Amygdala (tissue), 56 donors: ENCODE results near the gene GRIK5.

Experiments used
- DNase-seq, 56 donors: peaks; one replicate each; lab custom pipeline; 2025; lab: John Stamatoyannopoulos, UW

GRIK5 gene

DNA sequence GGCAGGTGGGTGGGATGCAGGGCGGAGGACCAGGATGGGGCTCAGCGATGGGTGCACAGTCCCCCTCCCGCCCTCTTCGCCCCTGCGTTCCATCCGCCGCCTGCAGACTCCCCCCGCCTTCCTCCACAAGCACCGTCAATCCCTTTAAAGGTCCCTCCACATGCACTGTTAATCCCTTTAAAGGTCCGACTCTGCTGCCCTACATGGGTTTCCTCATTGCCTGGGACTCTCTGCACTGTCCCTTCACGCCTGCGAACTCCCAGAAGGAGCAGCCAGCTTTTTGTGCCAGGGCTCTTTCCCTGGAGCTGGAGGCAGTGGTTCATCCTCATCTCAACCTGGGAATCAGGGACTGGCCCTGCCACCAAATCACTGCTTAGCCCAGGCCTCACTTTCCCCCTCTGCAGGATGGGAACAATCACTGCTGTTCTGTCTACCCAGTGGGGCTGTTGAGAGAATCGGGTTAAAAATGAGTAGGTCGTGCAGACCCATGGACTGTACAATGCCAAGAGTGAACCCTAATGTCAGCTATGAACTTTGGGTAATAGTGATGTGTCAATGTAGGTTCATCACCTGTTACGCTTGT, 26.3 kb upstream of the GRIK5 start:
- DNase-seq: no peak

DNA sequence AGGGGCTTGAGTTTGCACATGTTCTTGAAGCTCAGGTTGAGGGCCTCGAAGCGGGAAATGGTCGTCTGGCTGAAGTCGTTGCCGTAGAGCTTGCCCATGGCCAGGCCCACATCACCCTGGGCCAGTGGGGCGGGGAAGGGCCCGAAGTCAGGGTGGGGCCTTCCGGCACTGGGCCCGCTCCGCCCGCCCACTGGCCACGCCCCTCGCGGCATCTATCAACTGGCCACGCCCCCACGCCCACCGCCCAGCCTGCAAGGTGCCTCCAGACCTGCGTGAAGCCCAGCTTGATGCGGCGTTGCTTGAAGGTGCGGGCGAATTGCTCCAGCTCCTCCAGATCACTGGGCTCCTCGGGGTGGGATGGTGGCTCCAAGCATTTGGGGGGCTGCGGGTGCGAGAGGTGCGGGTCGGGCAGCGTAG, 25.8 kb upstream of the GRIK5 start:
- no peak for DNase-seq

DNA sequence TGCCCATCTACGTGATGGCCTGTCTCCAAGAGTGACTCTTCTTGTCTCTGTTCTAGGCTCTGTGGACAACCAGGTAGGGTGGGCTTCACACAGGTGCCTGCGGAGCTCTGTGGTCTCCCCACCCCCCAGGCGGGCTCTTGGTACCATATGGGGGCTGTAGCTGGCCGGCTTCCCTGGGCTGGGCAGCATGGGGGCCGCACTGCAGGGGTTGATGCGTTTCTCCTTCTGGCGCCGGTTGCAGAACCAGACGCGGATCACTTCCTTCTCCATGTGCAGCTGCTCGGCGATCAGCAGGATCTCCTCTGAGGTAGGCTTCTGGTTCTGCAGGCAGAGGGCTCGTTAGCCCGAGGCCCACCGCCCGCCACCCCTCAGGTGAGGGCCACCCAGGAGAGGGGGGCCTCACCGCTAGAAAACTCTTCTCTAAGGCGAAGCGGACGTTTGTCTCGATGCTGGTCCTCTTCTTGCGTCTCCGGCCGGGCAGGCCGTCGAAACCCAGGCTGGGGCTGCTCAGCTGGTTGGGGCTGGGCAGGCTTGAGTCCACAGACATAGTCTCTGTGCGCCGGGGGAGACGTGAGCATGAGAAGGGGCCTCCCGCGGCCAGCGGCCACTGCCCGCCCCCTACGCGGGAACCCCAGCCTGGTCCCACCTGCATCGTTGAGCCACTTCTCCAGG, 25.3 kb upstream of the GRIK5 start:
- DNase-seq: no peak

- DNase-seq: no peak
Observed at GRCh38 chr19:42093926-42094325, 23.9 kb upstream of the GRIK5 start.

DNA sequence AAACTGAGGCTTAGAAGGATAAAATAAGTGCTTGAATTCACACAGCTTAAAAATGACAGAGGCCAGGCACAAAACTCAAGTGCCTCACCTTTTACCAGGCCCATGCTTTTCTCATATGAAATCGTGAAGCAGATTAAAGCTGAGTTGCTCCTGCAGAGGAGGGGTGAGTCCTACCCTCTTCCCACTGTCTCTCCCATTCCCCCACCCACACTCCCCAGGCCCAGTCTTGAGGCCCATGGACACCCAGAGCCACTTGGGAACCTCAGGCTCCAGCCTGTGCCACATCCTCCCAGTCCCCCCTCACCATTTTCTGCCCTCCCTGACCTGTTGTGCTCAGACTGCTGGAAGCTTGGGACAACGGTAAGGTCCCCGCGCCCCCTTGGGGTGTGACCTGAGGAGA, 23.5 kb upstream of the GRIK5 start:
- no peak for DNase-seq

DNA sequence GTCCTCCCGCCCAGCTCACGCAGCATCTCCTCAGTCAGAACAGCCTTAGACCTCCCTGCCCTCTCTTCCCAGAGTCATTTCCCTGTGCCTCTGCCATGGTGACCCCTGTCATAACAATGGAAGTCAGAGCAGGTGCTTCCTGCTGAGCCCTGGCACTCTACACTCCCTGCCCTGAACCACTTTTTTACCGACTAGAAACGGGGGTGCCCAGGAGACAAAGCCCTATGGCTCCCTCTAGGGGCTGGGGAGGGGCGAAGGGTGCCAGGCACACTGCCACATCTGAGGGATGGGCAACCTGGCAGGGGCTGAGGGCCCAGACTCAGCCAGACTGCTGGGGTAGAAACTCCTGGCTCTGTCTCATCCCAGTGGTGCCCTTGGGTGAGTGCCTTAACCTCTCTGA, 22.3 kb upstream of the GRIK5 start:
- DNase-seq: no peak

- no peak for DNase-seq
Observed at GRCh38 chr19:42091742-42092141, 21.7 kb upstream of the GRIK5 start.

DNA sequence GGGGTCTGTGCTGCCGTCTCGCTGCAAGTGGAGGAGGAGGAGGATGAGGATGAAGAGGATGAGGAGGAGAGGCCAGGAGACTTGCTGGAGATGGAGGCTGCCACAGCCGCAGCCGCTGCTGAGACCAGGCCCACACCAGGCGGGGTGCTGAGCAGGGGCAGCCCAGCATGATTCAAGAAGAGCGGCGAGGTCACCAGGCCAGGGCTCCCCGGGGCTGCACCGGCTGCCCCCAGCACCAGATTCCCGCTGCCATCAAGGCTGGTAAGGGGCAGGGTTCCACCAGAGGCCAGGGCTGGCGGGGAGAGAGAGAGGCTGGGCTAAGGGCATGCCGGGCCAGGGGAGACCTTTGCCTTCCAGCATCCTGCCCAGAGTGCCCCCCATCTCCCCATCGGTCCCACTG, 21.3 kb upstream of the GRIK5 start:
- DNase-seq: no peak

DNA sequence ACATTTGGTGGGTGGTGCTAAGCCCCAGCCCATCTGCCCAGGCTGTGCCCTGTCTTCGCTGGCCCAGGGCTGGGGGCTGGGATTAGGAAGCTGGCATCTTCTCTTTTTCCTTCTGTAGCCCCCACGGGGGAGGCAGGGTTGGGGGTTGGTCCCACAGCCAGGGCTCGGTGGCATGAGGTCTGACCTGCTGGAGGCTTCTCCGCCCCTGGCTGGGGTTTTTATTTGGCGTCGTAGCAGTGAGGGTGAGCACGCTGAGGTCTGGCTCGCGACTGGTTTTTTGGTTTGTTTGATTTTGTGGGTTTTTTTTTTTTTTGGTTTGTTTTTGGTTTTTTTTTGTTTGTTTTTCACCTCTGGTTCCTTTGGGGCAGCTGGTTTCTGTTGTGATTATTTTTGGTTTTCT, 20.7 kb upstream of the GRIK5 start:
- no peak for DNase-seq

- no peak for DNase-seq
Observed at GRCh38 chr19:42089772-42090171, 19.8 kb upstream of the GRIK5 start.

- DNase-seq: no peak
Observed at GRCh38 chr19:42089191-42089750, 19.3 kb upstream of the GRIK5 start.

GRCh38 chr19:42088471-42089190, 18.6 kb upstream of the GRIK5 start:
- DNase-seq: no peak

DNA sequence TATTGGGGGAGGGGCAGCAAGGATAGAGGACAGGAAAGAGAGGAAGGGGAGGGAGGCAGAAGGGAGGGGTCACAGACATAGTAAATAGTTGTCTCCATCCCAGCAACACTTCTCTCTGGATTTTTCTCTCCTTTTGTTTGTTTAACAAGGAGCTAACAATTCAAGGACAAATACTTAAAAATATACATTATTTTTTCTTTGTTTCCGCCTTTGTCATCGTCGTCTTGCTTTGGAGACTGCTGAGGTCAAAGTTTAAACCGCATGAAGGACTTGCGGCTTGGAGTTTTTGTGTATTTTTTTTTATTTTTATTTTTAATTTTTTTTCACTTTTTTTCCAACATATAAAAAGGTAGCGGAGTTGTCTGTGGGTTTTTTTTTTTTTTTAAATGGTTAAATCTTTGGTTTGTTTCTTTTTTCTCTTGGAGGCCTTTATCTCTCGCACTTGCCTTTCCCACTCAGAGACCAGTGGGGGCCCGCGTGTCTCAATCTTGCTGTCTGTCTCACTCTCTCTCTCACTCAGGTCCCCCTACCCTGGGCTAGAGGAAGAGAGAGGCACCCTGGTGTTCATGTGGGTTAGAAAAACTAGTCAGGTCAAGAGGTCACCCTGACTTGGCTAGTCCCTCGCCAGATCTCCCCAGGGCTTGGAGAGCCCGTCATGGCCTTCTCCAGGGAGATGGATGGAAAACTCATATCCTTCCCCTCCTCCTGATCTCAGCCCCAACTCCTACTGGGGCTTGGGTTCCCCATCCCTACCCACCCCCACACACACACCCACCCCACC, 17.0 kb upstream of the GRIK5 start:
- no peak for DNase-seq

GRCh38 chr19:42086188-42086736, 16.3 kb upstream of the GRIK5 start:
- no peak for DNase-seq

GRCh38 chr19:42083537-42083936, 13.5 kb upstream of the GRIK5 start:
- DNase-seq: no peak

DNA sequence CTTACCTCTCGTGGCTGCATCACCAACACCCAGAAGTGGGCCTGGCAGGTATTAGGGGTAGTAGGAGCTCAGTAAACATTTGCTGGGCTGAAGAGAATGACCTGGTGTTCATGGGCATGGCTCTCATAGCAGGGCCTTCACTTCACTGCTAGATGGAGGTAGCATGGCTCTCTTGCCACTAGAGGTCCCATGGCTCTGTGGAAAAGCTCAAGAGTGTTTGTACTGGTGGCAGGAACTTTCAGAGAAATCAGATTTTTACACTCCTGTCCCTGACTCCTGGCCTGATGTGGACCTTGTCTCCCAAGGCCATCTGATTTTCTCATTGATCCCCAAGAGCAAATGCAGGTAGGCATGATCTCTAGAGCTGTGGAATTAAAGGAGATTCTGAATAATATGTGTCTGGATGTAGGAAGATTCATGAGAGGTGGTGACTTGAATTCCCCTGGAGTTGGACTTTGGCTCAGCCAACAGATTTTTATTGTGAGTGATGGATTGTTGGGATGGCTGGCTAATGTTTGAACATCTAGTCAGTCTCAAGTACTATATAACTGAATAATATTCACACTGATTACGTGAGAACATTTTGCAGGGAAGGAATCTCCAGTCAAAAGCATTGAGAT, 11.7 kb upstream of the GRIK5 start:
- DNase-seq: no peak

- no peak for DNase-seq
Observed at GRCh38 chr19:42080764-42081375, 10.9 kb upstream of the GRIK5 start.

- DNase-seq: no peak
Observed at GRCh38 chr19:42079886-42080763, 10.1 kb upstream of the GRIK5 start.

DNA sequence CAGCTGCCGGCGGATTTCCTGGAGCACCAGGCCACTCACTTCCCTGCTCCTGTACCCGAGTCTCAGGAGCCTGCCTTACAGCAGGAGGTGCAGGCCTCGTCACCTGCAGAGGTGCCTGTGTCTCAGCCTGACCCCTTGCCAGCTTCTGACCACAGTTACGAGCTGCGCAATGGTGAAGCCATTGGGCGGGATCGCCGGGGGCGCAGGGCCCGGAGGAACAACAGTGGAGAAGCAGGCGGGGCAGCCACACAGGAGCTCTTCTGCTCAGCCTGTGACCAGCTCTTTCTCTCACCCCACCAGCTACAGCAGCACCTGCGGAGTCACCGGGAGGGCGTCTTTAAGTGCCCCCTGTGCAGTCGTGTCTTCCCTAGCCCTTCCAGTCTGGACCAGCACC, 9.3 kb upstream of the GRIK5 start:
- DNase-seq: no peak
